Esophagus squamous epithelium (tissue), 5 donors: ENCODE results near the gene CDCA5. TPM values are rescaled to one million over a fixed set of nuclear protein-coding genes. Genes with fewer than 3 reads are reported as not detected.

Experiments used
- DNase-seq: peaks from one replicate; lab custom pipeline; 2025; lab: John Stamatoyannopoulos, UW
- H3K27ac ChIP-seq, 4 donors: fragments of 200-600 bp; sonication (generic); one replicate each; pipeline ENCODE4 v1.5.1; 2016 to 2019; ENCODE audit warnings: mild to moderate bottlenecking in 1 of 4
- H3K27me3 ChIP-seq, 4 donors: fragments of 200-600 bp; sonication (generic); 1 replicate in 3 of 4; 2 replicates in 1 of 4; pipeline versions ENCODE4 v1.5.1 to v1.6.0; 2017 to 2021; ENCODE audit warnings: antibody characterized with exemption in 1 of 4
- H3K36me3 ChIP-seq, 3 donors: fragments of 200-600 bp; sonication (generic); one replicate each; pipeline ENCODE4 v1.5.1; 2016 to 2019
- H3K4me1 ChIP-seq, 3 donors: fragments of 200-600 bp; sonication (generic); one replicate each; pipeline ENCODE4 v1.5.1; 2017 to 2019
- H3K4me3 ChIP-seq, 4 donors: fragments of 200-600 bp; sonication (generic); 1 replicate in 3 of 4; 2 replicates in 1 of 4; pipeline ENCODE4 v1.5.1; 2016 to 2019; ENCODE audit warnings: mild to moderate bottlenecking in 2 of 4, moderate library complexity in 1 of 4
- H3K9me3 ChIP-seq, 3 donors: fragments of 200-600 bp; sonication (generic); one replicate each; pipeline ENCODE4 v1.5.1; 2016 to 2019
- POLR2A ChIP-seq, 4 donors: fragments of 450-650 bp; IDR thresholded peaks; one replicate each; pipeline ENCODE4 v1.6.1; 2017; ENCODE audit warnings: antibody characterized with exemption in 4 of 4, mild to moderate bottlenecking in 4 of 4, moderate library complexity in 3 of 4
- WGBS, 2 donors: methylation state at CpG; one replicate each; pipeline ENCODE4 v1.1.5; 2018; 5-methylcytosine and 5-hydroxymethylcytosine counted together
- intact Hi-C: fragments of 100-400 bp; cut with DNase I; formaldehyde crosslinking; loops from one replicate; pipeline ENCODE4 v1.15.0; 2022
- total RNA-seq, 4 donors: library from RNA; depleted of rRNA; stranded (reverse); fragments of >200 nt; gene quantifications; one replicate each; pipeline ENCODE4 v1.1.0, GENCODE V29; 2016
- TF ChIP-seq, protein P1 (sequence below), 6 experiments: fragments of 450-650 bp in 4 of 6; fragments of 200-600 bp in 2 of 6; sonication (generic) in 2 of 6; IDR thresholded peaks; one replicate each; pipeline ENCODE4 v1.5.1; 2016 to 2019; ENCODE audit warnings: antibody characterized with exemption in 6 of 6, mild to moderate bottlenecking in 4 of 6, moderate library complexity in 4 of 6
- donor health status: DM: yes; HTN: yes; CAD: no.

CDCA5 gene
- total RNA-seq, 4 donors from 2014 or later: 3.1 to 14.3 (median 9.0) TPM

DNA sequence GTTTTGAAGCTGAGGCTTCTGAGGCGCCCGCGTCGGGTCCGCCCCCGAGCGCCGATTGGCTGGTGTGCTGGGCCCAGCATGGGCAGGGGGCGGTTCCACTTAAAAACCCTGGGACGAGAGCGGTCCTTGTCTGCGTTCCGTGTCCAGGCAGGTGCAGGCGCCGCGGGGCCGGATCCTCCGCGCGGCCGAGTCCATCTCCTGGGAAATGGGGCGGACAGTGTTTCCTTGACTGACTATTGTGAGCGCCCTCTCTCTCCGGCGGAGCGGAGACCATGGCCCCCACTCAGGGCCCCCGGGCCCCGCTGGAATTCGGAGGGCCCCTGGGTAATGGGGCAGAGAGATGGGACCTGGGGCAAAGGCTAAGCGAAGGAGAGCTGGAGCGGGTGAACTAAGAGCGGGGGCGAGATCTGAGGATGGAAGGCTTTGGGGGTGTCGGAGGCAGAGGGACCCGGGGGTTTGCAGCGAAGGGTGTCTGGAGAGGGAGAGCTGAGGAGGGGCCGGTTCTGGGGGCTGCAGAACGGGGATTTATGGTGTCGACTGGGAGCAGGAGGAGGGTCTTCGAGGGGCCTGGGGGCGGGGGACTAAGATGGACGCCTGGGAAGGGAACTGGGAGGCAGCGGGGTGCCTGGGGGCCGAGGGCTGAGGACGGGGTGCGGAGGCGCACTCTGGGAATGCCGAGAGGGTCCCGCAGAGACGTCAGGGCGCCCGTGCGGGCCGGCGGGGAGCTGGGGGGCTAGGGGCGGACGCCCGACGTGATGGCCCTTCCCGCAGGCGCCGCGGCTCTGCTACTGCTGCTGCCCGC, 28.1 kb upstream of the CDCA5 start, which contains the start of gene TM7SF2:
Gene TM7SF2 (plus strand): TSS at position 129 of the 802 bp plus-strand sequence. CDS start 144 bp downstream, at position 273.
- DNase-seq: peak; percentile 76
- WGBS, 2 donors: 0 to 1% methylated on average over 8 to 28 of the region's 64 CpGs
- Histone ChIP-seq H3K4me1 (peaks cover 52 to 84% (median 58%) of the 10 kb centered on the region in 3 donors), H3K36me3 (peaks cover 13 to 43% (median 22%) of the 10 kb centered on the region in 3 donors), H3K27me3 (no peaks in the 10 kb centered on the region), H3K9me3 (no peaks in the 10 kb centered on the region), H3K4me3 (peak within 1 kb of the TSS; percentile 49 to 70 (median 60)), H3K27ac (peak within 1 kb of the TSS; percentile 64 to 85 (median 80))
- intact Hi-C loops: no loop called here
- TF ChIP-seq, protein P1, sequence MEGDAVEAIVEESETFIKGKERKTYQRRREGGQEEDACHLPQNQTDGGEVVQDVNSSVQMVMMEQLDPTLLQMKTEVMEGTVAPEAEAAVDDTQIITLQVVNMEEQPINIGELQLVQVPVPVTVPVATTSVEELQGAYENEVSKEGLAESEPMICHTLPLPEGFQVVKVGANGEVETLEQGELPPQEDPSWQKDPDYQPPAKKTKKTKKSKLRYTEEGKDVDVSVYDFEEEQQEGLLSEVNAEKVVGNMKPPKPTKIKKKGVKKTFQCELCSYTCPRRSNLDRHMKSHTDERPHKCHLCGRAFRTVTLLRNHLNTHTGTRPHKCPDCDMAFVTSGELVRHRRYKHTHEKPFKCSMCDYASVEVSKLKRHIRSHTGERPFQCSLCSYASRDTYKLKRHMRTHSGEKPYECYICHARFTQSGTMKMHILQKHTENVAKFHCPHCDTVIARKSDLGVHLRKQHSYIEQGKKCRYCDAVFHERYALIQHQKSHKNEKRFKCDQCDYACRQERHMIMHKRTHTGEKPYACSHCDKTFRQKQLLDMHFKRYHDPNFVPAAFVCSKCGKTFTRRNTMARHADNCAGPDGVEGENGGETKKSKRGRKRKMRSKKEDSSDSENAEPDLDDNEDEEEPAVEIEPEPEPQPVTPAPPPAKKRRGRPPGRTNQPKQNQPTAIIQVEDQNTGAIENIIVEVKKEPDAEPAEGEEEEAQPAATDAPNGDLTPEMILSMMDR (IDR thresholded peaks at IDR 0.05): peak in 2 of 6 experiments; percentile 8 to 22
- TF ChIP-seq POLR2A (IDR thresholded peaks at IDR 0.05): peak in 3 of 4 donors; percentile 64 to 86 (median 78)

DNA sequence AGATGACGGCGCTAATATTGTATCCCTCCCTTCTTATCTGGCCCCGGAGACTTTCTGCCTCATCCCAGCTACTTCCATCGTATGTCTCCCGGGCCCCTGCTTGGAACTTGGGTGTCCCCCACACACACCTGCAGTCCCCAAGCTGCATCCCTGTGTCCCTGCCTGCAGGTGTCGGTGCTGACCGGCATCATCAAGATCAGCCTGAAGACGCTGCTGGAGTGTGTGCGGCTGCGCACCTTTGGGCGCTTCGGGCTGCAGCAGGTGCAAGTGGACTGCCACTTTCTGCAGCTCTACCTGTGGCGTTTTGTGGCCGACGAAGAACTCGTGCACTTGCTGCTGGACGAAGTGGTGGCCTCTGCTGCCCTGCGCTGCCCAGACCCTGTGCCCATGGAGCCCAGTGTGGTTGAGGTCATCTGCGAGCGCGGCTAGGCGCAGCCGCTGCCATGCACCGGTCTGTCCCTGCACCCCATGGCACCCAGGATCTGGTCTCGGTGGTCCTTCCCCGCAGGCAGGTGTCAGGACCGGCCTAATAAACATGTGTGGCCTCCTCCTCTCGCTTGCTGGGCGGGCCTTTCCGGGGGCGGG, 27.4 kb upstream of the CDCA5 start:
- H3K4me3 ChIP-seq: peak overlapping the region in 3 of 4 donors; percentile 58 to 70 (median 61)
- intact Hi-C loops: no loop called here
- TF ChIP-seq, protein P1 (IDR thresholded peaks at IDR 0.05): no peak
- TF ChIP-seq POLR2A (IDR thresholded peaks at IDR 0.05): no peak
- WGBS, 2 donors: 88 to 92% methylated on average over 4 to 8 of the region's 31 CpGs
- H3K9me3 ChIP-seq: no peaks in the 10 kb centered on the region
- H3K36me3 ChIP-seq: peaks cover 13 to 44% (median 22%) of the 10 kb centered on the region in 3 donors
- no peaks in the 10 kb centered on the region for H3K27me3 ChIP-seq
- DNase-seq: no peak
- H3K4me1 ChIP-seq: peaks cover 45 to 77% (median 51%) of the 10 kb centered on the region in 3 donors
- peak overlapping the region; percentile 41 to 85 (median 76) for H3K27ac ChIP-seq

DNA sequence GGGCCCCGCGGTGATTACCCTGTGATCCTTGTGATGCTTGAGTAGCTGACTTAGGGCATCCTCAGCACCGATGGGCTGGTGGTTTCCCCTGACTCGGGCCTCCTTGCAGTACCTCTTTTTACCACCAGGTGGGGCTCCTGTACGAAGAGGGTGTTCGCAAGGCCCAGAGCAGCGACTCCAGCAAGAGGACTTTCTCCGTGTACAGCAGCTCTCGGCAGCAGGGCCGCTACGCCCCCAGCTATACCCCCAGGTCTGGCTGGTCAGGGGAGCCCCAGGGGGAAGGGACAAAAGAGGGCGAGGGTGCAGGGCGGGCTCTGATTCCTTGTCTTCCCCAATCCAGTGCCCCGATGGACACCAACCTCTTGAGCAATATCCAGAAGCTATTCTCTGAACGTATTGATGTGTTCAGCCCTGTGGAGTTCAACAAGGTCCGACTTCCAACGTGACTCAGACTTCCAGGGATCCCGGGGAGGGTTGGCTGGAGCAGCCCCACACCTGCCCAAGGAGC, 26.6 kb upstream of the CDCA5 start:
- peak overlapping the region; percentile 41 to 85 (median 76) for H3K27ac ChIP-seq
- peaks cover 13 to 45% (median 22%) of the 10 kb centered on the region in 3 donors for H3K36me3 ChIP-seq
- DNase-seq: peak; percentile 61
- H3K9me3 ChIP-seq: no peaks in the 10 kb centered on the region
- peak overlapping the region in 1 of 4 donors; percentile 15 for H3K4me3 ChIP-seq
- TF ChIP-seq, protein P1 (IDR thresholded peaks at IDR 0.05): peak; percentile 99 to 100 (median 99)
- no peak for TF ChIP-seq POLR2A (IDR thresholded peaks at IDR 0.05)
- H3K4me1 ChIP-seq: peaks cover 41 to 69% (median 44%) of the 10 kb centered on the region in 3 donors
- no peaks in the 10 kb centered on the region for H3K27me3 ChIP-seq
- WGBS, 2 donors: 3 to 5% methylated on average over 6 to 11 of the region's 18 CpGs
- intact Hi-C loops: no loop called here

DNA sequence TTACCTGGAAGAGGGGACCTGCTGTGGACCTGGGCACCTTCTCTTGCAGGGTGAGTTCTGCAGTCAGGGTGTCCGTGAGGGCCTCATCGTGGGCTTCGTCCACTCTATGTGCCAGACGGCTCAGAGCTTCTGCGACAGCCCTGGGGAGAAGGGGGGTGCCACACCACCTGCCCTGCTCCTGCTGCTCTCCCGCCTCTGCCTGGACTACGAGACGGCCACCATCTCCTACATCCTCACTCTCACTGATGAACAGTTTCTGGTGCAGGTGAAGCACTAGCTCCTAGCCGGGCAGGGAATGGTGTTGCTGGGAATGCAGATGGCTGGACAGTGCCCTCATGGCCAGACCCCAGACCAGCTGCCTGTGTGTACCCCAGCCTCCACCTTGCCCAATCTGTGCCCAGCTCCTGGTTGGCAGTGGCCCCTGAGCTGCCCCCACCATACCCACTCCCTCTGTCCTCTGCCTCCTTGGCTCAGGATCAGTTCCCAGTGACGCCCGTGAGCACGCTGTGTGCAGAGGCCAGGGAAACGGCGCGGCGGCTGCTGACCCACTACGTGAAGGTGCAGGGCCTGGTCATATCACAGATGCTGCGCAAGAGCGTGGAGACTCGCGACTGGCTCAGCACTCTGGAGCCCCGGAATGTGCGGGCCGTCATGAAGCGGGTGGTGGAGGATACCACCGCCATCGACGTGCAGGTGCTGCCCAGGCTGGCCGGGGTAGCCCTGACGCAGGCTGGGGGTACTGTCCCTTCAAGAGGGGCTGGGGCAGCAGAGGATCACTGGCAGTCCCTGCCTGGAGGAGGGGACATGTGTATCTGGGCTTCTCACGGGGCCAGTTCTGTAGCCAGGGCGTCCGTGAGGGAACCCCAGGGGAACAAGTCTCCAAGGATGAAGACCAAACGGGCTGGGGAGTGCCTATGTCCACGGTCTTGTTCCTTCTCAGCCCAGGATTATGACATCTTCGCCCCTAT, 25.7 kb upstream of the CDCA5 start:
- Histone ChIP-seq H3K4me1 (peaks cover 41 to 69% (median 44%) of the 10 kb centered on the region in 3 donors), H3K27ac (peak overlapping the region; percentile 8 to 85 (median 28)), H3K4me3 (no peak overlapping the region), H3K9me3 (no peaks in the 10 kb centered on the region), H3K27me3 (no peaks in the 10 kb centered on the region), H3K36me3 (peaks cover 13 to 45% (median 22%) of the 10 kb centered on the region in 3 donors)
- intact Hi-C loops: no loop called here
- DNase-seq: no peak
- 66 to 88% methylated on average over 8 to 24 of the region's 36 CpGs for WGBS, 2 donors
- TF ChIP-seq, protein P1 (IDR thresholded peaks at IDR 0.05): no peak
- TF ChIP-seq POLR2A (IDR thresholded peaks at IDR 0.05): no peak
